GM23338 (cell line): ENCODE results near the gene TTC27. TPM values are rescaled to one million over a fixed set of nuclear protein-coding genes. Genes with fewer than 3 reads are reported as not detected.

Experiments
- ATAC-seq: fragments of 200-7000 bp; cut with Tn5 transposase; 3 replicates; pipeline ENCODE4 v1.9.1; 2020
- DNase-seq: peaks from one replicate; pipeline ENCODE4 v3.0.0-alpha.2; 2015; ENCODE audit warnings: low spot score
- H2AFZ ChIP-seq: fragments of 200-600 bp; sonication (generic); 2 replicates; pipeline ENCODE4 v1.8.0; 2016; ENCODE audit warnings: antibody characterized with exemption, mild to moderate bottlenecking, moderate library complexity
- H3F3A ChIP-seq: fragments of 200-600 bp; sonication (generic); replicated peaks from 2 replicates; pipeline ENCODE4 v1.8.0; 2017; ENCODE audit warnings: antibody characterized with exemption, mixed run types, low read depth
- H3K27ac ChIP-seq: fragments of 200-600 bp; sonication (generic); 2 replicates; pipeline ENCODE4 v1.6.1; 2016; ENCODE audit warnings: low read depth
- H3K27me3 ChIP-seq: fragments of 200-600 bp; sonication (generic); 2 replicates; pipeline ENCODE4 v1.8.0; 2016; ENCODE audit warnings: mild to moderate bottlenecking, mixed run types, moderate library complexity; ENCODE audit not compliant: insufficient read depth
- H3K36me3 ChIP-seq: fragments of 200-600 bp; sonication (generic); 2 replicates; pipeline ENCODE4 v1.8.0; 2016; ENCODE audit warnings: mild to moderate bottlenecking; ENCODE audit not compliant: insufficient read depth
- H3K4me1 ChIP-seq: fragments of 200-600 bp; sonication (generic); 2 replicates; pipeline ENCODE4 v1.8.0; 2016; ENCODE audit warnings: mild to moderate bottlenecking, moderate library complexity; ENCODE audit not compliant: insufficient read depth
- H3K4me2 ChIP-seq: fragments of 200-600 bp; sonication (generic); 2 replicates; pipeline ENCODE4 v1.7.1; 2017; ENCODE audit warnings: mixed run types
- H3K4me3 ChIP-seq: fragments of 200-600 bp; sonication (generic); 2 replicates; pipeline ENCODE4 v1.6.1; 2016; ENCODE audit warnings: mixed run types
- H3K79me2 ChIP-seq: fragments of 200-600 bp; sonication (generic); replicated peaks from 2 replicates; pipeline ENCODE4 v1.8.0; 2017; ENCODE audit warnings: mild to moderate bottlenecking; ENCODE audit not compliant: insufficient read depth
- H3K9me2 ChIP-seq: fragments of 200-600 bp; sonication (generic); 2 replicates; pipeline ENCODE4 v1.8.0; 2017; ENCODE audit not compliant: insufficient read depth
- H4K20me1 ChIP-seq: fragments of 200-600 bp; sonication (generic); replicated peaks from 2 replicates; pipeline ENCODE4 v1.8.0; 2017; ENCODE audit warnings: mild to moderate bottlenecking; ENCODE audit not compliant: insufficient read depth
- H3K27ac Mint-ChIP-seq: 2 replicates; pipeline ENCODE4 v1.8.0; 2020; ENCODE audit warnings: inconsistent platforms, mild to moderate bottlenecking, moderate library complexity, mixed read lengths
- H3K27me3 Mint-ChIP-seq: 3 replicates; pipeline ENCODE4 v1.8.0; 2022; ENCODE audit warnings: low read depth, mild to moderate bottlenecking, moderate library complexity, mixed read lengths, inconsistent platforms; ENCODE audit not compliant: insufficient read depth, poor library complexity
- H3K36me3 Mint-ChIP-seq: 3 replicates; pipeline ENCODE4 v1.8.0; 2021; ENCODE audit warnings: low read depth, mild to moderate bottlenecking, inconsistent platforms, moderate library complexity, mixed read lengths
- H3K4me1 Mint-ChIP-seq: 3 replicates; pipeline ENCODE4 v1.8.0; 2020; ENCODE audit warnings: mild to moderate bottlenecking, inconsistent platforms, mixed read lengths
- H3K4me3 Mint-ChIP-seq: 3 replicates; pipeline ENCODE4 v1.8.0; 2021; ENCODE audit warnings: moderate library complexity, mild to moderate bottlenecking, inconsistent platforms, mixed read lengths
- H3K9me3 Mint-ChIP-seq: 3 replicates; pipeline ENCODE4 v1.8.0; 2020; ENCODE audit warnings: moderate library complexity, mild to moderate bottlenecking, inconsistent platforms, mixed read lengths
- EZH2 ChIP-seq: fragments of 200-600 bp; sonication (generic); IDR thresholded peaks from one replicate; pipeline ENCODE4 v1.8.0; 2017; ENCODE audit warnings: antibody characterized with exemption, mild to moderate bottlenecking, low read depth; ENCODE audit not compliant: unreplicated experiment
- NANOG ChIP-seq: IDR thresholded peaks from 2 replicates; pipeline ENCODE4 v1.6.1; 2016; ENCODE audit warnings: antibody characterized with exemption, borderline replicate concordance
- POLR2AphosphoS5 ChIP-seq: IDR thresholded peaks from 2 replicates; pipeline ENCODE4 v1.6.1; 2016; ENCODE audit warnings: antibody characterized with exemption, low read depth
- STAT1 ChIP-seq: IDR thresholded peaks from one replicate; pipeline ENCODE4 v1.6.1; 2016; ENCODE audit warnings: antibody characterized with exemption; ENCODE audit not compliant: unreplicated experiment
- ZNF114 ChIP-seq: fragments of 250-450 bp; sonication (Bioruptor Pico); IDR thresholded peaks from 2 replicates; pipeline ENCODE4 v1.5.0; 2020; ENCODE audit warnings: mild to moderate bottlenecking, moderate library complexity
- ZNF331 ChIP-seq: fragments of 250-450 bp; sonication (Bioruptor Pico); IDR thresholded peaks from 2 replicates; pipeline ENCODE4 v1.5.0; 2020; ENCODE audit warnings: low read depth, mild to moderate bottlenecking, moderate library complexity
- polyA plus RNA-seq: library from polyadenylated mRNA; unstranded; fragments of >200 nt; fragmentation: Nextera tagmentation; extraction: Ambion mirVana; gene quantifications from 2 replicates; pipeline ENCODE4 v1.2.1, GENCODE V29; 2016
- total RNA-seq: library from RNA; depleted of rRNA; stranded (reverse); fragments of >200 nt; shearing (Covaris generic); gene quantifications from 2 replicates; pipeline ENCODE4 v1.2.3, GENCODE V29; 2014
- TF ChIP-seq, protein P1 (sequence below): IDR thresholded peaks from 2 replicates; pipeline ENCODE4 v1.6.1; 2016; ENCODE audit warnings: antibody characterized with exemption
- TF ChIP-seq, protein P2 (sequence below), 2 experiments: fragments of 200-600 bp in 1 of 2; sonication (generic) in 1 of 2; conservative IDR thresholded peaks; 2 replicates each; pipeline versions ENCODE4 v1.5.1 to v1.6.1; 2016 to 2017; ENCODE audit warnings: antibody characterized with exemption in 2 of 2, low read depth in 2 of 2, mild to moderate bottlenecking in 2 of 2, moderate library complexity in 1 of 2
- TF ChIP-seq, protein P3 (sequence below): fragments of 250-450 bp; sonication (Bioruptor Pico); IDR thresholded peaks from 2 replicates; pipeline ENCODE4 v1.5.0; 2020; ENCODE audit warnings: mild to moderate bottlenecking, moderate library complexity

TTC27 gene
- total and polyA plus RNA-seq, 2 experiments from 2014 or later = 11.8 to 41.3 TPM

DNA sequence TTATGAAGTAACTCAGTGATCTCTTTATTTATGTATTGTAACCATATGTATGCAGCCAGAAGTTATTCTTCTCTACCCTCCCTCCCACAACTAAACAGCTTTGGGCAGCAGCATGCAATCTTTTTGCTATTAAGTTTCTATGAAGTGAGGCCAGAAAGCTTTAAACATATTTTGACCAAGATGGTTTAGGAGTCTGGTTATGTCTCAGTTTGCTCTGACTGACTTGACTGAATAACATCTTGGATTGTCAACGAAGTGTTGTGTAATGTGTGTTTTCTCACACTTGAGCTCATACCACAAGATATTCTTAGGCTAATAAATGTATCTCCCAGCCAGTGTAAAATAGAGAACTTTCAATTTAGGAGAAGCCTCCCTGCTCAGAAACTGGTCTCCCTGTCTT is 104.3 kb downstream of the TTC27 start:
- H3K27me3 ChIP-seq = no peaks in the 10 kb centered on the region
- DNase-seq (no peak), ATAC-seq (no peak)
- no peaks in the 10 kb centered on the region for H3K79me2 ChIP-seq
- no peaks in the 10 kb centered on the region for H4K20me1 ChIP-seq
- no peak overlapping the region for H3K27ac ChIP-seq
- peaks cover 6% of the 10 kb centered on the region; the same call in 1 of the 2 replicates for H3K4me1 ChIP-seq
- no peak overlapping the region; the same call in 1 of the 2 replicates for H3K4me2 ChIP-seq
- no peak overlapping the region for H3K4me3 ChIP-seq
- H3K9me2 ChIP-seq = no peaks in the 10 kb centered on the region
- H2AFZ ChIP-seq = no peak overlapping the region
- no peak overlapping the region for H3K27ac Mint-ChIP-seq
- TF ChIP-seq POLR2AphosphoS5 (no peak), ZNF331 (CRISPR knock-in tag) (no peak), NANOG (no peak), STAT1 (no peak)
- TF ChIP-seq, protein P1, sequence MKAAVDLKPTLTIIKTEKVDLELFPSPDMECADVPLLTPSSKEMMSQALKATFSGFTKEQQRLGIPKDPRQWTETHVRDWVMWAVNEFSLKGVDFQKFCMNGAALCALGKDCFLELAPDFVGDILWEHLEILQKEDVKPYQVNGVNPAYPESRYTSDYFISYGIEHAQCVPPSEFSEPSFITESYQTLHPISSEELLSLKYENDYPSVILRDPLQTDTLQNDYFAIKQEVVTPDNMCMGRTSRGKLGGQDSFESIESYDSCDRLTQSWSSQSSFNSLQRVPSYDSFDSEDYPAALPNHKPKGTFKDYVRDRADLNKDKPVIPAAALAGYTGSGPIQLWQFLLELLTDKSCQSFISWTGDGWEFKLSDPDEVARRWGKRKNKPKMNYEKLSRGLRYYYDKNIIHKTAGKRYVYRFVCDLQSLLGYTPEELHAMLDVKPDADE = no peak
- TF ChIP-seq, protein P2, sequence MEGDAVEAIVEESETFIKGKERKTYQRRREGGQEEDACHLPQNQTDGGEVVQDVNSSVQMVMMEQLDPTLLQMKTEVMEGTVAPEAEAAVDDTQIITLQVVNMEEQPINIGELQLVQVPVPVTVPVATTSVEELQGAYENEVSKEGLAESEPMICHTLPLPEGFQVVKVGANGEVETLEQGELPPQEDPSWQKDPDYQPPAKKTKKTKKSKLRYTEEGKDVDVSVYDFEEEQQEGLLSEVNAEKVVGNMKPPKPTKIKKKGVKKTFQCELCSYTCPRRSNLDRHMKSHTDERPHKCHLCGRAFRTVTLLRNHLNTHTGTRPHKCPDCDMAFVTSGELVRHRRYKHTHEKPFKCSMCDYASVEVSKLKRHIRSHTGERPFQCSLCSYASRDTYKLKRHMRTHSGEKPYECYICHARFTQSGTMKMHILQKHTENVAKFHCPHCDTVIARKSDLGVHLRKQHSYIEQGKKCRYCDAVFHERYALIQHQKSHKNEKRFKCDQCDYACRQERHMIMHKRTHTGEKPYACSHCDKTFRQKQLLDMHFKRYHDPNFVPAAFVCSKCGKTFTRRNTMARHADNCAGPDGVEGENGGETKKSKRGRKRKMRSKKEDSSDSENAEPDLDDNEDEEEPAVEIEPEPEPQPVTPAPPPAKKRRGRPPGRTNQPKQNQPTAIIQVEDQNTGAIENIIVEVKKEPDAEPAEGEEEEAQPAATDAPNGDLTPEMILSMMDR (conservative IDR thresholded peaks at IDR 0.05; ENCODE audit: low read depth in 2 of 2) = no peak
- no peaks in the 10 kb centered on the region for H3K36me3 ChIP-seq
- H3F3A ChIP-seq = no peaks in the 10 kb centered on the region
- peaks cover 13% of the 10 kb centered on the region for H3K4me1 Mint-ChIP-seq
- H3K27me3 Mint-ChIP-seq = peaks cover 2% of the 10 kb centered on the region
- no peak overlapping the region for H3K4me3 Mint-ChIP-seq
- H3K36me3 Mint-ChIP-seq = peaks cover under 1% of the 10 kb centered on the region; the same call in 2 of the 3 replicates
- 0 out of 3 replicates have a peak, but pooled peaks cover under 1% of the 10 kb centered on the region for H3K9me3 Mint-ChIP-seq

DNA sequence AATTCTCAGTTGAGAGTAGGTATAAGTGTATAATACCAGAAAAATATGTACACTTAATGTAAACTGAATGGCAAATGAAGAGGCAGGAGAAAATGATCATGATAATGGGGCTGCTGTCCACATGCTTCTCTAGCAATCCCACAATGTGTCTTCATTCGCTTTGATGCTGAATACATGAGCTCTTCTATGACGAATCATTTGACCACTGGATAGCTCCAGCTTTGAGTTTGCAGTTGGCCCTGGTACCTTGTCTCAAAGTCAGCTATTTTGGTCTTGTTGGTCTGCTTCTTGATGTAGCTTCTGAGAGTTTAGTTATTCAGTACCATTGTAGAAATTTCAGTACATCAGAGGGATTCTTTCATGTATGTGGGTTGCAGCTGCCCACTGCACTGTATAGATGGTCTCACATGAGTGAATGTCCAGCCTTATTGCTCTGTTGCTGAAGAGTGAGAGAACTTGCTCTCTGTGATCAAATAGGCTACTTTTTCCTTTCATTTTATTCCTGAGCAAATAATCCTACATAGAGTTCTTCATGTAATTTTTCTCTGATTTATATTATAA is 105.1 kb downstream of the TTC27 start:
- Histone ChIP-seq H3K79me2 (no peaks in the 10 kb centered on the region), H3K27me3 (no peaks in the 10 kb centered on the region), H3K4me1 (peaks cover 6% of the 10 kb centered on the region; the same call in 1 of the 2 replicates), H3F3A (no peaks in the 10 kb centered on the region), H3K4me2 (no peak overlapping the region), H4K20me1 (no peaks in the 10 kb centered on the region), H3K9me2 (no peaks in the 10 kb centered on the region), H3K4me3 (no peak overlapping the region), H3K36me3 (no peaks in the 10 kb centered on the region), H3K27ac (no peak overlapping the region), H2AFZ (no peak overlapping the region)
- ATAC-seq (no peak), DNase-seq (no peak)
- Mint-ChIP-seq H3K4me1 (peaks cover 13% of the 10 kb centered on the region), H3K9me3 (no peaks in the 10 kb centered on the region), H3K4me3 (no peak overlapping the region), H3K27me3 (peaks cover 2% of the 10 kb centered on the region), H3K27ac (no peak overlapping the region), H3K36me3 (no peaks in the 10 kb centered on the region)
- TF ChIP-seq, protein P3, sequence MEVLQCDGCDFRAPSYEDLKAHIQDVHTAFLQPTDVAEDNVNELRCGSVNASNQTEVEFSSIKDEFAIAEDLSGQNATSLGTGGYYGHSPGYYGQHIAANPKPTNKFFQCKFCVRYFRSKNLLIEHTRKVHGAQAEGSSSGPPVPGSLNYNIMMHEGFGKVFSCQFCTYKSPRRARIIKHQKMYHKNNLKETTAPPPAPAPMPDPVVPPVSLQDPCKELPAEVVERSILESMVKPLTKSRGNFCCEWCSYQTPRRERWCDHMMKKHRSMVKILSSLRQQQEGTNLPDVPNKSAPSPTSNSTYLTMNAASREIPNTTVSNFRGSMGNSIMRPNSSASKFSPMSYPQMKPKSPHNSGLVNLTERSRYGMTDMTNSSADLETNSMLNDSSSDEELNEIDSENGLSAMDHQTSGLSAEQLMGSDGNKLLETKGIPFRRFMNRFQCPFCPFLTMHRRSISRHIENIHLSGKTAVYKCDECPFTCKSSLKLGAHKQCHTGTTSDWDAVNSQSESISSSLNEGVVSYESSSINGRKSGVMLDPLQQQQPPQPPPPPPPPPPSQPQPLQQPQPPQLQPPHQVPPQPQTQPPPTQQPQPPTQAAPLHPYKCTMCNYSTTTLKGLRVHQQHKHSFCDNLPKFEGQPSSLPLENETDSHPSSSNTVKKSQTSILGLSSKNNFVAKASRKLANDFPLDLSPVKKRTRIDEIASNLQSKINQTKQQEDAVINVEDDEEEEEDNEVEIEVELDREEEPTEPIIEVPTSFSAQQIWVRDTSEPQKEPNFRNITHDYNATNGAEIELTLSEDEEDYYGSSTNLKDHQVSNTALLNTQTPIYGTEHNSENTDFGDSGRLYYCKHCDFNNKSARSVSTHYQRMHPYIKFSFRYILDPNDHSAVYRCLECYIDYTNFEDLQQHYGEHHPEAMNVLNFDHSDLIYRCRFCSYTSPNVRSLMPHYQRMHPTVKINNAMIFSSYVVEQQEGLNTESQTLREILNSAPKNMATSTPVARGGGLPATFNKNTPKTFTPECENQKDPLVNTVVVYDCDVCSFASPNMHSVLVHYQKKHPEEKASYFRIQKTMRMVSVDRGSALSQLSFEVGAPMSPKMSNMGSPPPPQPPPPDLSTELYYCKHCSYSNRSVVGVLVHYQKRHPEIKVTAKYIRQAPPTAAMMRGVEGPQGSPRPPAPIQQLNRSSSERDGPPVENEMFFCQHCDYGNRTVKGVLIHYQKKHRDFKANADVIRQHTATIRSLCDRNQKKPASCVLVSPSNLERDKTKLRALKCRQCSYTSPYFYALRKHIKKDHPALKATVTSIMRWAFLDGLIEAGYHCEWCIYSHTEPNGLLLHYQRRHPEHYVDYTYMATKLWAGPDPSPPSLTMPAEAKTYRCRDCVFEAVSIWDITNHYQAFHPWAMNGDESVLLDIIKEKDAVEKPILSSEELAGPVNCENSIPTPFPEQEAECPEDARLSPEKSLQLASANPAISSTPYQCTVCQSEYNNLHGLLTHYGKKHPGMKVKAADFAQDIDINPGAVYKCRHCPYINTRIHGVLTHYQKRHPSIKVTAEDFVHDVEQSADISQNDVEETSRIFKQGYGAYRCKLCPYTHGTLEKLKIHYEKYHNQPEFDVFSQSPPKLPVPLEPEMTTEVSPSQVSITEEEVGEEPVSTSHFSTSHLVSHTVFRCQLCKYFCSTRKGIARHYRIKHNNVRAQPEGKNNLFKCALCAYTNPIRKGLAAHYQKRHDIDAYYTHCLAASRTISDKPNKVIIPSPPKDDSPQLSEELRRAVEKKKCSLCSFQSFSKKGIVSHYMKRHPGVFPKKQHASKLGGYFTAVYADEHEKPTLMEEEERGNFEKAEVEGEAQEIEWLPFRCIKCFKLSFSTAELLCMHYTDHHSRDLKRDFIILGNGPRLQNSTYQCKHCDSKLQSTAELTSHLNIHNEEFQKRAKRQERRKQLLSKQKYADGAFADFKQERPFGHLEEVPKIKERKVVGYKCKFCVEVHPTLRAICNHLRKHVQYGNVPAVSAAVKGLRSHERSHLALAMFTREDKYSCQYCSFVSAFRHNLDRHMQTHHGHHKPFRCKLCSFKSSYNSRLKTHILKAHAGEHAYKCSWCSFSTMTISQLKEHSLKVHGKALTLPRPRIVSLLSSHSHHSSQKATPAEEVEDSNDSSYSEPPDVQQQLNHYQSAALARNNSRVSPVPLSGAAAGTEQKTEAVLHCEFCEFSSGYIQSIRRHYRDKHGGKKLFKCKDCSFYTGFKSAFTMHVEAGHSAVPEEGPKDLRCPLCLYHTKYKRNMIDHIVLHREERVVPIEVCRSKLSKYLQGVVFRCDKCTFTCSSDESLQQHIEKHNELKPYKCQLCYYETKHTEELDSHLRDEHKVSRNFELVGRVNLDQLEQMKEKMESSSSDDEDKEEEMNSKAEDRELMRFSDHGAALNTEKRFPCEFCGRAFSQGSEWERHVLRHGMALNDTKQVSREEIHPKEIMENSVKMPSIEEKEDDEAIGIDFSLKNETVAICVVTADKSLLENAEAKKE (CRISPR knock-in tag) = no peak
- TF ChIP-seq, protein P2 (conservative IDR thresholded peaks at IDR 0.05; ENCODE audit: low read depth in 2 of 2) = no peak
- TF ChIP-seq EZH2 = no peak
- no peak for TF ChIP-seq ZNF114 (CRISPR knock-in tag)
